NCI-H69 (cell line): Measurements from ENCODE around the gene P2RX6.
"Not testable (repeated sequence)": the region's sequence is repeated elsewhere in the genome, so short reads cannot be mapped to it uniquely, and the experiment has no call there.

Experiments used
- DNase-seq: peaks from one replicate; lab custom pipeline; 2025; lab: John Stamatoyannopoulos, UW

P2RX6 gene

GRCh38 chr22:21052715-21053459 is 37.9 kb downstream of the P2RX6 start:
- DNase-seq: no peak

GRCh38 chr22:21054046-21054713 is 39.2 kb downstream of the P2RX6 start:
- DNase-seq: no peak

- DNase-seq: no peak
These were observed 40.0 kb downstream of the P2RX6 start for GRCh38 chr22:21054714-21055563.

- no peak for DNase-seq
These were observed 40.5 kb downstream of the P2RX6 start for GRCh38 chr22:21055564-21055834.

- DNase-seq: peak; percentile 20
These were observed 40.9 kb downstream of the P2RX6 start for GRCh38 chr22:21055880-21056319.

- not testable (repeated sequence) for DNase-seq
These were observed 45.4 kb downstream of the P2RX6 start for GRCh38 chr22:21060363-21060762.

GRCh38 chr22:21061660-21062321 is 46.8 kb downstream of the P2RX6 start:
- DNase-seq: not testable (repeated sequence)

- DNase-seq: not testable (repeated sequence)
These were observed 49.5 kb downstream of the P2RX6 start for GRCh38 chr22:21064425-21064824.

GRCh38 chr22:21064917-21065864 is 50.2 kb downstream of the P2RX6 start:
- DNase-seq: peak; percentile 8

- DNase-seq: no peak
These were observed 52.3 kb downstream of the P2RX6 start for GRCh38 chr22:21067075-21067900.

- no peak for DNase-seq
These were observed 53.1 kb downstream of the P2RX6 start for GRCh38 chr22:21067901-21068680.

GRCh38 chr22:21068681-21069276 is 53.8 kb downstream of the P2RX6 start:
- DNase-seq: no peak

- DNase-seq: peak; percentile 3
These were observed 54.4 kb downstream of the P2RX6 start for GRCh38 chr22:21069375-21069774.

GRCh38 chr22:21070690-21071615 is 56.0 kb downstream of the P2RX6 start:
- DNase-seq: no peak

- not testable (repeated sequence) for DNase-seq
These were observed 56.8 kb downstream of the P2RX6 start for GRCh38 chr22:21071796-21072195.

GRCh38 chr22:21073023-21073422 is 58.1 kb downstream of the P2RX6 start:
- no peak for DNase-seq

GRCh38 chr22:21073482-21073881 is 58.5 kb downstream of the P2RX6 start:
- no peak for DNase-seq
